Vagina (tissue), 2 donors: ENCODE data around the gene SETD2. TPM values are rescaled to one million over a fixed set of nuclear protein-coding genes. Genes with fewer than 3 reads are reported as not detected.

Experiments used
- DNase-seq, 2 donors: peaks; one replicate each; pipeline ENCODE4 v3.0.0-alpha.2; 2017; ENCODE audit errors: extremely low spot score in 2 of 2
- H3K27ac ChIP-seq: fragments of 200-600 bp; sonication (generic); one replicate; pipeline ENCODE4 v1.5.1; 2019
- H3K27me3 ChIP-seq: fragments of 200-600 bp; sonication (generic); one replicate; pipeline ENCODE4 v1.5.1; 2019
- H3K36me3 ChIP-seq, 2 donors: fragments of 200-600 bp; sonication (generic); one replicate each; pipeline ENCODE4 v1.5.1; 2017 to 2019
- H3K4me1 ChIP-seq: fragments of 200-600 bp; sonication (generic); one replicate; pipeline ENCODE4 v1.5.1; 2019
- H3K4me3 ChIP-seq, 2 donors: fragments of 200-600 bp; sonication (generic); 1 replicate in 1 of 2; 2 replicates in 1 of 2; pipeline ENCODE4 v1.5.1; 2016 to 2019
- H3K9me3 ChIP-seq: fragments of 200-600 bp; sonication (generic); one replicate; pipeline ENCODE4 v1.5.1; 2019
- POLR2A ChIP-seq, 2 donors: fragments of 450-650 bp; IDR thresholded peaks; one replicate each; pipeline ENCODE4 v1.6.1; 2017; ENCODE audit warnings: antibody characterized with exemption in 2 of 2, mild to moderate bottlenecking in 2 of 2, moderate library complexity in 2 of 2
- POLR2AphosphoS5 ChIP-seq, 2 donors: sonication (generic); formaldehyde crosslinking; IDR thresholded peaks; one replicate each; pipeline ENCODE4 v1.9.0; 2017; ENCODE audit warnings: antibody characterized with exemption in 2 of 2, mild to moderate bottlenecking in 2 of 2, low read depth in 1 of 2; ENCODE audit not compliant: insufficient read depth in 1 of 2
- intact Hi-C: fragments of 100-400 bp; cut with DNase I; formaldehyde crosslinking; loops from one replicate; pipeline ENCODE4 v1.15.1; 2023
- total RNA-seq: library from RNA; depleted of rRNA; stranded (reverse); fragments of >200 nt; gene quantifications from one replicate; pipeline ENCODE4 v1.2.3, GENCODE V29; 2016
- TF ChIP-seq, protein P1 (sequence below), 3 experiments: fragments of 450-650 bp in 2 of 3; fragments of 200-600 bp in 1 of 3; sonication (generic) in 1 of 3; IDR thresholded peaks; one replicate each; pipeline ENCODE4 v1.5.1; 2017 to 2019; ENCODE audit warnings: antibody characterized with exemption in 3 of 3, mild to moderate bottlenecking in 2 of 3, moderate library complexity in 2 of 3

The SETD2 gene
- total RNA-seq, 1 donor from 2014 or later: 55.5 TPM

DNA sequence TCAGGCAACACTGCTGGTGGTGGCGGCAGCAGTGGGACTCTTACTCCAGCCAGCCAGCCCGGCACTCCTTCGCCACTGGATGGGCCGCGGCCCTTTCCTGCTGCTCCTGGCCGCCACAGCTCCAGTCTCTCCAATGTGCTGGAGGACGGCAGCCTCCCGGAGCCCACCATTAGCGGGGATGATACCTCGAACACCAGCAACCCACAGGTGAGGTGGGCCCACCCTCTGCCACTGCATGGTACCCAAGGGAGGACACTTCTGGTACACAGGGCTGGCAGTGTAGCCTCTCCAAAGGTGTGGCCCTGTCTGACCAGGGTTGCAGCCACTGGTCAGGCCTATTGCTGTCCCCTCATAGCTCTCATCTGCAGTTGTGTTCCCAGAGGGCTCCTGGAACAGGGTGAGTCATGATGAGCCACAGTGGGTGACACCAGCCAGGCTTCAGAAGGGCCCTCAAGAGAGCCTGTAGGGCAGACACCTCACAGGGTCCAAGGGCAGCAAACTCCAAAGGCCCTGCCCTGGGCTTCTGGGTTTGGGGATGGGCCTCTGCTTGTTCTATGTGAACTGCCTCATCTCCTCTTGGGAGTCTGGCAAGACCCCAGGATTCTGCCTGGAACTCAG lies 163.6 kb downstream of the SETD2 start:
- no peak overlapping the region for H3K4me3 ChIP-seq
- peaks cover 10% of the 10 kb centered on the region for H3K4me1 ChIP-seq
- intact Hi-C loops: loop anchor here (10.0 kb wide), 1 partner anchor 76 kb away; no protein-coding TSS in a partner anchor
- H3K36me3 ChIP-seq: peaks cover 0 to 65% of the 10 kb centered on the region in 2 donors
- H3K9me3 ChIP-seq: no peaks in the 10 kb centered on the region
- no peaks in the 10 kb centered on the region for H3K27me3 ChIP-seq
- DNase-seq: no peak
- H3K27ac ChIP-seq: no peak overlapping the region
- TF ChIP-seq, protein P1, sequence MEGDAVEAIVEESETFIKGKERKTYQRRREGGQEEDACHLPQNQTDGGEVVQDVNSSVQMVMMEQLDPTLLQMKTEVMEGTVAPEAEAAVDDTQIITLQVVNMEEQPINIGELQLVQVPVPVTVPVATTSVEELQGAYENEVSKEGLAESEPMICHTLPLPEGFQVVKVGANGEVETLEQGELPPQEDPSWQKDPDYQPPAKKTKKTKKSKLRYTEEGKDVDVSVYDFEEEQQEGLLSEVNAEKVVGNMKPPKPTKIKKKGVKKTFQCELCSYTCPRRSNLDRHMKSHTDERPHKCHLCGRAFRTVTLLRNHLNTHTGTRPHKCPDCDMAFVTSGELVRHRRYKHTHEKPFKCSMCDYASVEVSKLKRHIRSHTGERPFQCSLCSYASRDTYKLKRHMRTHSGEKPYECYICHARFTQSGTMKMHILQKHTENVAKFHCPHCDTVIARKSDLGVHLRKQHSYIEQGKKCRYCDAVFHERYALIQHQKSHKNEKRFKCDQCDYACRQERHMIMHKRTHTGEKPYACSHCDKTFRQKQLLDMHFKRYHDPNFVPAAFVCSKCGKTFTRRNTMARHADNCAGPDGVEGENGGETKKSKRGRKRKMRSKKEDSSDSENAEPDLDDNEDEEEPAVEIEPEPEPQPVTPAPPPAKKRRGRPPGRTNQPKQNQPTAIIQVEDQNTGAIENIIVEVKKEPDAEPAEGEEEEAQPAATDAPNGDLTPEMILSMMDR (IDR thresholded peaks at IDR 0.05): no peak
- no peak for TF ChIP-seq POLR2A (IDR thresholded peaks at IDR 0.05)

DNA sequence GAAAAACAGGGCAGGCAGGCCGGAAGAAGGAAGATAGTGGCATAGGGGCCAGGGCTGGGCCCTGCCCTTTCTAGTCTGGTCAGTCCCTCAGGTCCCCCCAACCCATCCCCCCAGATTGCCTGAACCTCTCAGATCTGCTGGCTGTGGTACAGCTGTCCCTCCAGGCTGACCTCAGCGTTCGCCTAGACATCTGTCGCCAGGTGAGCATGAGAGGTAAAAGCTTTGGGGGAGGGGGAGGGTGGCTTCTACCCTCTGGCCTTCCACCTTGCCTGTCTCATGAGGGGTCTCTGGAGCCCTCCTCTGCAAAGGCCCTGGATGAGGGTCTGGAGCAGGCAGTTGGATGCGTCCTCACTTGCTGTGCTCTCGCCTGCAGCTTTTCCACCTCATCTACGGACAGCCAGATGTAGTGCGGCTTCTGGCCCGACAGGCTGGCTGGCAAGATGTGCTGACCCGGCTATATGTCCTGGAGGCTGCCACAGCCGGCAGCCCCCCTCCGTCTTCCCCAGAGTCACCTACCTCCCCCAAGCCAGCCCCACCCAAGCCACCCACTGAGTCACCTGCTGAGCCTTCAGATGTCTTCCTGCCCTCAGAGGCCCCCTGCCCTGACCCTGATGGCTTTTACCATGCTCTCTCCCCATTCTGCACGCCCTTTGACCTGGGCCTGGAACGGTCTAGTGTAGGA lies 164.3 kb downstream of the SETD2 start:
- DNase-seq: no peak
- Histone ChIP-seq H3K4me3 (no peak overlapping the region), H3K4me1 (peaks cover 10% of the 10 kb centered on the region), H3K27ac (no peak overlapping the region), H3K36me3 (peaks cover 0 to 59% of the 10 kb centered on the region in 2 donors), H3K27me3 (no peaks in the 10 kb centered on the region), H3K9me3 (no peaks in the 10 kb centered on the region)
- intact Hi-C loops: loop anchor here (10.0 kb wide), 2 partner anchors 75 to 295 kb away; partner anchors contain the start of gene TMIE
- no peak for TF ChIP-seq POLR2A (IDR thresholded peaks at IDR 0.05)
- TF ChIP-seq, protein P1 (IDR thresholded peaks at IDR 0.05): no peak
- TF ChIP-seq POLR2AphosphoS5 (IDR thresholded peaks at IDR 0.05; ENCODE audit: insufficient read depth in 1 of 2, low read depth in 1 of 2): no peak

DNA sequence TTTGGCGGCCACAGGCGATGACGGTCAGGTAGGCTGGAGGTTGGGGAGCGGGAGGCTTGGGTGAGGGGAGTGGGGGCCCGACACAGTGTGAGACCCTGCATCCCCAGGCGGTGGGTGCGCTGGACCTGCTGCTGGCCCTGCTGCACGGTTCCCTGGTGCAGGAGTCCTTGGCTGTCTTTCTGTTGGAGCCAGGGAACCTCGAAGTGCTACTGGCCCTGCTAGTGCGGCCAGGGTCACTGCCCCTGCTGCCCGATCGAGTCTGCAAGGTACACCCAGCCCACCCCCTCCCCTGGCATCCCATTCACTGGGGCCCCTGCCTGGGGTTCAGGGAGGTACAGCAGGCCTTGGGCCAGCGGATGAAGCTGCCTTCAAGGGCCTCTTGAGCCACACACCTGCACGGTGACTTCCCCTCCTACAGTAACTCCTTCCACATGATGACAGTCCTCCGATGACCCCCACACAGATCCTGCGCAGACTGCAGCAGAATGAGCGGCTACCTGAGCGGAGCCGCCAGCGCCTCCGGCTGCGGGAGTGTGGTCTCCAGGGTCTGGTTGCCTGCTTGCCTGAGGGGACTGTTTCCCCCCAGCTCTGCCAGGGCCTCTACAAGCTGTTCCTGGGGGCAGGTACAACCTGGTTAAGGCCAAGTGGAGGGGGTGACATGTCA lies 164.9 kb downstream of the SETD2 start:
- H3K4me1 ChIP-seq: peaks cover 10% of the 10 kb centered on the region
- H3K27ac ChIP-seq: no peak overlapping the region
- DNase-seq: no peak
- no peak overlapping the region for H3K4me3 ChIP-seq
- no peaks in the 10 kb centered on the region for H3K27me3 ChIP-seq
- H3K36me3 ChIP-seq: peaks cover 0 to 56% of the 10 kb centered on the region in 2 donors
- no peaks in the 10 kb centered on the region for H3K9me3 ChIP-seq
- intact Hi-C loops: loop anchor here (10.0 kb wide), 1 partner anchor 294 kb away; the partner anchor contains the start of gene TMIE
- TF ChIP-seq POLR2A (IDR thresholded peaks at IDR 0.05) (no peak), POLR2AphosphoS5 (IDR thresholded peaks at IDR 0.05; ENCODE audit: insufficient read depth in 1 of 2, low read depth in 1 of 2) (no peak)
- TF ChIP-seq, protein P1 (IDR thresholded peaks at IDR 0.05): no peak

DNA sequence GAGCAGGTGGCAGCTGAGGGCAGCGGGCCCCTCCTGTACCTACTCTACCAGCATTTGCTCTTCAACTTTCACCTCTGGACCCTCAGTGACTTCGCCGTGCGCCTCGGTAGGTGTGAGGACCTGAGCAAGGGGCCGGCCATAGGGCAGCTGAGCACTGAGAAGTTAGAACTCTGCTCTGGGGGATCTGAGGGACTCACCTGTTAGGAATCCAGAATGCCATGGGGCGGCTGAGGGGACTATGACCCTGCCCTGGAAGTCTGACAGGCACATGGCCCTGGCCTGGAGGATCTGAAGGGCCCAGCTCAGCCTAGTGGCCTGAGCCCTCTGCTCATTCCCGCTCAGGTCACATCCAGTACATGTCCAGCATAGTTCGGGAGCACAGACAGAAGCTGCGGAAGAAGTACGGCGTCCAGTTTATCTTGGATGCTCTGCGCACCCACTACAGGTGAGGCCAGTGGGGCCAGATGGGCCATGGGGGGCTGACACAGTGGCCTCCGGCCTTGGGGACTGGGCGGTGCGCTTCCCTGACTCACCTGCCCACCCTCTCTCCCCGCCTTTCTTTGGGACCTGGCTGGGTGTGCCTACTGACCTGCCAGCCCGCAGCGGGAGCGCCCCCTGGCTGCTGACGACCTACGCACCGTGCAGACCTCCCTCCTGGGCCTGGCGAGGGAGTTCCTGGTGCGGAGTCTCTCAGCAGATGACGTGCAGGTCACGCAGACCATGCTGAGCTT lies 165.6 kb downstream of the SETD2 start:
- H3K4me3 ChIP-seq: no peak overlapping the region
- H3K27ac ChIP-seq: no peak overlapping the region
- no peak for DNase-seq
- intact Hi-C loops: loop anchor here (10.0 kb wide), 1 partner anchor 293 kb away; the partner anchor contains the start of gene TMIE
- H3K4me1 ChIP-seq: peaks cover 10% of the 10 kb centered on the region
- no peaks in the 10 kb centered on the region for H3K27me3 ChIP-seq
- H3K9me3 ChIP-seq: no peaks in the 10 kb centered on the region
- H3K36me3 ChIP-seq: peaks cover 0 to 56% of the 10 kb centered on the region in 2 donors
- TF ChIP-seq, protein P1 (IDR thresholded peaks at IDR 0.05): peak; percentile 53 to 78 (median 54)
- no peak for TF ChIP-seq POLR2A (IDR thresholded peaks at IDR 0.05)
